Caco-2 (cell line): ENCODE data around the gene CFAP99. TPM values are rescaled to one million over a fixed set of nuclear protein-coding genes. Genes with fewer than 3 reads are reported as not detected.

Experiments used
- BruUV-seq: library from RNA; stranded (reverse); fragments of 400-500 nt; replicated peaks from 2 replicates; lab custom pipeline; 2021; lab: Mats Ljungman, UMichigan
- CTCF ChIA-PET: fragments of 300-600 bp; sonication (Branson Sonifier 250); formaldehyde crosslinking; loops from one replicate; lab custom pipeline; 2022; ENCODE audit warnings: antibody characterized with exemption; lab: Charles Lee
- POLR2A ChIA-PET: fragments of 300-600 bp; sonication (Branson Sonifier 250); formaldehyde crosslinking; loops from one replicate; lab custom pipeline; 2022; ENCODE audit warnings: antibody characterized with exemption; lab: Charles Lee
- DNase-seq, 2 experiments: peaks; one replicate each; pipeline versions ENCODE4 v3.0.0 to v3.0.0-alpha.2; 2020 to 2022
- H3K27me3 ChIP-seq: replicated peaks from 2 replicates; pipeline ENCODE4 v1.6.0; 2011; ENCODE audit warnings: low read length; ENCODE audit not compliant: control insufficient read depth, insufficient read depth
- H3K36me3 ChIP-seq: 2 replicates; pipeline ENCODE4 v1.5.1; 2011; ENCODE audit warnings: low read length; ENCODE audit not compliant: control insufficient read depth, insufficient read depth
- H3K4me1 ChIP-seq: fragments of 250-450 bp; sonication (Bioruptor Pico); 2 replicates; pipeline ENCODE4 v1.5.1; 2020; ENCODE audit warnings: mild to moderate bottlenecking
- H3K4me3 ChIP-seq: 2 replicates; pipeline ENCODE4 v1.5.1; 2011; ENCODE audit warnings: low read depth, mild to moderate bottlenecking, control low read depth, low read length
- H3K9me3 ChIP-seq: fragments of 250-450 bp; sonication (Bioruptor Pico); 2 replicates; pipeline ENCODE4 v1.5.1; 2020; ENCODE audit warnings: mild to moderate bottlenecking, moderate library complexity
- H3K27ac Mint-ChIP-seq: one replicate; pipeline ENCODE4 v1.8.0; 2022; ENCODE audit warnings: mixed read lengths; ENCODE audit not compliant: unreplicated experiment
- H3K27me3 Mint-ChIP-seq: one replicate; pipeline ENCODE4 v1.8.0; 2022; ENCODE audit warnings: mixed read lengths; ENCODE audit not compliant: insufficient read depth, unreplicated experiment
- H3K36me3 Mint-ChIP-seq: one replicate; pipeline ENCODE4 v1.8.0; 2022; ENCODE audit warnings: mild to moderate bottlenecking, mixed read lengths; ENCODE audit not compliant: insufficient read depth, unreplicated experiment
- H3K4me1 Mint-ChIP-seq: one replicate; pipeline ENCODE4 v1.8.0; 2022; ENCODE audit warnings: low read depth, mixed read lengths; ENCODE audit not compliant: unreplicated experiment
- H3K4me3 Mint-ChIP-seq: one replicate; pipeline ENCODE4 v1.8.0; 2022; ENCODE audit warnings: mild to moderate bottlenecking, moderate library complexity, mixed read lengths; ENCODE audit not compliant: unreplicated experiment
- H3K9me3 Mint-ChIP-seq: one replicate; pipeline ENCODE4 v1.8.0; 2022; ENCODE audit warnings: mixed read lengths; ENCODE audit not compliant: unreplicated experiment
- CTCF ChIP-seq, 2 experiments: fragments of 200-600 bp in 1 of 2; IDR thresholded peaks; 1 replicate in 1 of 2; 2 replicates in 1 of 2; pipeline versions ENCODE4 v1.5.1 to v1.8.0; 2011 to 2022; ENCODE audit warnings: antibody characterized with exemption in 1 of 2, control low read depth in 1 of 2, inconsistent platforms in 1 of 2, low read depth in 1 of 2, low read length in 1 of 2, mild to moderate bottlenecking in 1 of 2, moderate library complexity in 1 of 2; ENCODE audit not compliant: insufficient read depth in 1 of 2, severe bottlenecking in 1 of 2, unreplicated experiment in 1 of 2
- intact Hi-C: fragments of 100-400 bp; cut with micrococcal nuclease; formaldehyde crosslinking; loops from one replicate; pipeline ENCODE4 v1.10.0; 2022; ENCODE audit not compliant: unreplicated experiment
- total RNA-seq: library from RNA; stranded (reverse); gene quantifications from 2 replicates; pipeline ENCODE4 v1.2.3, GENCODE V29; 2022

CFAP99 gene
- total RNA-seq, 1 experiment from 2014 or later = not detected

DNA sequence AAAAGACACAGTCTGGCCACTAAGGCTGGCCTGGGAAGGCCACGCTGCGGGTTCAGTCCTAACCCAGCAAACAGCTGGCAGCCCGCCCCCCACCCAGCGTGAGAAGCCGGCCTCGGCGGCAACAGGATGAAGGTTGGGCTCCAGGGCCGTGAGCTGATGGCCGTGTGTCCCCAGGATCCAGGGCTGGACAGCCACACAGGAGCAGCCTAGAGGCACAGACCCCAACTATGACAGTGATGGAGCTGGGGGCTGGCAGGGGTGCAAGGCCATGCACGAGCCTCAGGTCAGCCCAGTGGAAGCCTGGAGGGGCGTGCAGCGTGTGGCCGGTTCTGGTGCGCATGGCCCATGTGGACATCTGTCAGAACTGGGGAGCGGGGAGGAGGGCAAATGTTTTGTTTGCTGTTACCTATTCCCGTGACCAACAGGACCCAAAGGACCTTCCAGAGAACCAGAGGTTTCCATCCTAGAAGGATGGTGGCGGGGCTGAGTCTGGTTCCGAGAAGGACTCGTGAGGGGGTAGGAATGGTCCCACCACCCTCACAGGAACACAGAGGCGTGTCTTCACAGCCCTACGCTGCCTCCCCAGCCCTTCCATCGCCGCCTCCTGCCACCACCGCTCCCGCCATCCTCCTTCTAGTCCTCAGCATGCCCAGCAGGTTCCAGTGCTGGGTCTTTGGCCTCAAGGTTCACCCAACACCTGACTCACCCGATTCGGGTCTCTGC is 46.8 kb upstream of the CFAP99 start:
- DNase-seq = no peak
- no peaks in the 10 kb centered on the region for H3K9me3 Mint-ChIP-seq
- H3K36me3 Mint-ChIP-seq = no peaks in the 10 kb centered on the region

GRCh38 chr4:2372488-2373030 is 46.2 kb upstream of the CFAP99 start:
- intact Hi-C loops = no loop called here
- Histone ChIP-seq H3K4me3 (no peak overlapping the region), H3K4me1 (no peaks in the 10 kb centered on the region), H3K36me3 (no peaks in the 10 kb centered on the region), H3K27me3 (no peaks in the 10 kb centered on the region), H3K9me3 (no peaks in the 10 kb centered on the region)
- TF ChIP-seq CTCF (IDR thresholded peaks at IDR 0.05; ENCODE audit: insufficient read depth in 1 of 2, low read depth in 1 of 2, low read length in 1 of 2, severe bottlenecking in 1 of 2, unreplicated experiment in 1 of 2) = no peak
- no peaks in the 10 kb centered on the region for H3K9me3 Mint-ChIP-seq
- no peaks in the 10 kb centered on the region for H3K27me3 Mint-ChIP-seq
- ChIA-PET CTCF (no interaction called here), POLR2A (no interaction called here)
- DNase-seq = no peak
- no peak overlapping the region for H3K27ac Mint-ChIP-seq
- BruUV-seq = no TSS peak
- H3K36me3 Mint-ChIP-seq = no peaks in the 10 kb centered on the region
- H3K4me3 Mint-ChIP-seq = no peak overlapping the region
- no peaks in the 10 kb centered on the region for H3K4me1 Mint-ChIP-seq

More for the DNA sequence above, 46.8 kb upstream of the CFAP99 start:
- H3K4me1 Mint-ChIP-seq = no peaks in the 10 kb centered on the region
- CTCF ChIA-PET = no interaction called here
- POLR2A ChIA-PET = no interaction called here
- intact Hi-C loops = no loop called here
- Histone ChIP-seq H3K27me3 (no peaks in the 10 kb centered on the region), H3K4me3 (no peak overlapping the region), H3K9me3 (no peaks in the 10 kb centered on the region), H3K36me3 (no peaks in the 10 kb centered on the region), H3K4me1 (no peaks in the 10 kb centered on the region)
- H3K27ac Mint-ChIP-seq = no peak overlapping the region
- no peak for TF ChIP-seq CTCF (IDR thresholded peaks at IDR 0.05; ENCODE audit: insufficient read depth in 1 of 2, low read depth in 1 of 2, low read length in 1 of 2, severe bottlenecking in 1 of 2, unreplicated experiment in 1 of 2)
- H3K27me3 Mint-ChIP-seq = no peaks in the 10 kb centered on the region
- H3K4me3 Mint-ChIP-seq = no peak overlapping the region
- no TSS peak for BruUV-seq

- H3K36me3 Mint-ChIP-seq = no peaks in the 10 kb centered on the region
- TF ChIP-seq CTCF (IDR thresholded peaks at IDR 0.05; ENCODE audit: insufficient read depth in 1 of 2, low read depth in 1 of 2, low read length in 1 of 2, severe bottlenecking in 1 of 2, unreplicated experiment in 1 of 2) = no peak
- Histone ChIP-seq H3K4me1 (no peaks in the 10 kb centered on the region), H3K27me3 (no peaks in the 10 kb centered on the region), H3K9me3 (no peaks in the 10 kb centered on the region), H3K36me3 (no peaks in the 10 kb centered on the region), H3K4me3 (no peak overlapping the region)
- no peaks in the 10 kb centered on the region for H3K4me1 Mint-ChIP-seq
- H3K4me3 Mint-ChIP-seq = no peak overlapping the region
- CTCF ChIA-PET = no interaction called here
- H3K27me3 Mint-ChIP-seq = no peaks in the 10 kb centered on the region
- no peak for DNase-seq
- no TSS peak for BruUV-seq
- H3K27ac Mint-ChIP-seq = no peak overlapping the region
- intact Hi-C loops = no loop called here
- H3K9me3 Mint-ChIP-seq = no peaks in the 10 kb centered on the region
- POLR2A ChIA-PET = no interaction called here
Observed at GRCh38 chr4:2373532-2373931, 45.2 kb upstream of the CFAP99 start.
